Right ventricle myocardium inferior (tissue), 1 donor: Measurements from ENCODE around the gene DIDO1. TPM values are rescaled to one million over a fixed set of nuclear protein-coding genes. Genes with fewer than 3 reads are reported as not detected.
A peak's percentile ranks its signal among the peaks of the same experiment; 100 is the strongest.

ENCODE experiments used
- ATAC-seq: fragments of 200-7000 bp; cut with Tn5 transposase; one replicate; pipeline ENCODE4 v1.9.1; 2020; ENCODE audit warnings: mild to moderate bottlenecking, moderate library complexity
- DNase-seq: peaks from one replicate; pipeline ENCODE4 v3.0.0; 2021; ENCODE audit errors: missing footprints
- intact Hi-C: fragments of 100-400 bp; cut with DNase I; formaldehyde crosslinking; loops from one replicate; pipeline ENCODE4 v1.11.0; 2022
- long read RNA-seq: library from polyadenylated mRNA; unstranded; transcript quantifications from one replicate; pipeline ENCODE4 v2.0.0, GENCODE V29; 2021
- total RNA-seq: library from RNA; stranded (reverse); fragmentation: NEBNext Ultra II Directional; extraction: Animal tissue kit (Norgen Biotek cat#: 25700); gene quantifications from one replicate; pipeline ENCODE4 v1.2.1, GENCODE V29; 2021
- donor health status: DM: no; HTN: yes; CAD: no; lungs with severe emphysema.

DIDO1 gene
- total RNA-seq = 33.5 TPM
- long read RNA-seq, transcript DIDO1-205 (6 exons, 2,833 nt) = minor isoform, 6 of 32 reads
- long read RNA-seq, transcript DIDO1-202 (6 exons, 2,707 nt) = major isoform, 12 of 32 reads
- long read RNA-seq, partial matches to known transcripts = 4 of 32 reads
- long read RNA-seq, other reads (novel, unspliced or antisense) = 10 of 32 reads

DNA sequence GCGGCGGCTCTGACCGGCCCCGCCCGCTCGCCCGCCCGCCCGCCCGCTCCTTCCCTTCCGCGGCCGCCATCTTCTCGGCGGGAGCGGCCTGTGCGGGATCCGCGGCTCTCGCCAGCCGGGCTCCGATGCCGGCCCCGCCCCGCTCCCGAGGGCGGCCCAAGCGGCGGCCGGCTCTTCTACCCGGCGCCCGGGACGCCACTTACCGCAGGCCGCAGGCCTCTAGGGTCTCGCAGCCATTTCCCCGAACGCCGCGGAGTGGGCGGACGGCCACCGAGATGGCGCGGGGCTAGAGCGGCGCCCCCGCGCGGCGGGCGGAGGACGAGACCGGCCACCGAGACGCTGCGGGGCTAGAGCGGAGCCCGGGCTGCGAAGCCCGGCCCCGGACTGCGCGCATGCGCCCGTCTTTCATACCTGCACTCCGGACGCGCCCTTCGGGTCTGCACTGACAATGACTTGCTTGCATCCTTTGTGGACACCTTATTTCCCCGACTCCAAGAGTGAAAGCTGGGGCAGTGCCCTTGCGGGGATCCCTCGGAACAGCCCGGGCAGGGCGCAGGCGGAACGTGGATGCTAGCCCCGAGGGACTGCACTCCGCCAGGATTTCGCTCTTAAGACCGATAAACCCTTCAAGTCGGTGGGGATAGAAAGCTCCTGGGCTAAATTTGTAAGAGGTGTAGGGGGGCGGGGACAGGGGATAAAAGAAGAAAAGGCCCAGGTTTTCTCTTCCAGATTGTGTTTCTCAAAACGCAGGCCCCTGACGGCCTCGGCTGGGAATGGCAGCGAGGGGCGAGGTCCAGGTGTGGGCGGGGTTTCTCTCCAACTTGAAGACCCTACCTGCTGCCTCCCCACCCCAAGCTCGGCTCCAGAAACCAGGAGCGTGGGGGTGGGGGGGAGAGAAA, at the start of gene DIDO1:
Gene DIDO1, minus strand, starts transcription at position 277 of the 899 bp plus-strand sequence.
- intact Hi-C loops = loop anchor here (5.0 kb wide), 1 partner anchor 49 kb away; no protein-coding TSS in a partner anchor
- peak; percentile 95 for ATAC-seq

DNA sequence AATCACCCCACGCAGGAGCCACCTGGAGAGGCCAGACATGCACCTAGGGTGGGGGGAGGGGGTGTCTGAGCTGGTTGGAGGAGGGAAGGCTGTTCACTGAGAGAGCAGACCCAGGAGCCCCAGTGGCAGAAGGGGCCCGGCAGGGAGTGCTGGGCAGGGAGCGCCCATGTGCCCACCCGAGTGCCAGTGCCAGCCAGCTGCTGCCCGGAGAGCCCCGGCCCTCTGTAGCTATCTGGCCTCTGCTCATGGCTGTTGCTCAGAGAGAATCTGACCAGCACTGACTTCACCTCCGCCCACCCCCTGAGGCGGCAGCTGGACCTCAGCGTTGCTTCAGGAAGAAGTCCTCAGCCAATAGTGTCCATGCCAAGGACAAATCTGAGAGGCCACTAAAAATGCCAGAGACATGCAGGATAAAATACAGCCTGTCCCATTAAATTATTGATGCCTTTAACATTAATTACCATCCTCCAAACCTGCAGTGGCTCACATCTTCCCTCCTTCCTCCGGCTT, 49.0 kb upstream of the DIDO1 start:
- no peak for ATAC-seq
- DNase-seq = no peak
- intact Hi-C loops = no loop called here

More for the DNA sequence above, at the start of gene DIDO1:
- peak; percentile 95 for DNase-seq

DNA sequence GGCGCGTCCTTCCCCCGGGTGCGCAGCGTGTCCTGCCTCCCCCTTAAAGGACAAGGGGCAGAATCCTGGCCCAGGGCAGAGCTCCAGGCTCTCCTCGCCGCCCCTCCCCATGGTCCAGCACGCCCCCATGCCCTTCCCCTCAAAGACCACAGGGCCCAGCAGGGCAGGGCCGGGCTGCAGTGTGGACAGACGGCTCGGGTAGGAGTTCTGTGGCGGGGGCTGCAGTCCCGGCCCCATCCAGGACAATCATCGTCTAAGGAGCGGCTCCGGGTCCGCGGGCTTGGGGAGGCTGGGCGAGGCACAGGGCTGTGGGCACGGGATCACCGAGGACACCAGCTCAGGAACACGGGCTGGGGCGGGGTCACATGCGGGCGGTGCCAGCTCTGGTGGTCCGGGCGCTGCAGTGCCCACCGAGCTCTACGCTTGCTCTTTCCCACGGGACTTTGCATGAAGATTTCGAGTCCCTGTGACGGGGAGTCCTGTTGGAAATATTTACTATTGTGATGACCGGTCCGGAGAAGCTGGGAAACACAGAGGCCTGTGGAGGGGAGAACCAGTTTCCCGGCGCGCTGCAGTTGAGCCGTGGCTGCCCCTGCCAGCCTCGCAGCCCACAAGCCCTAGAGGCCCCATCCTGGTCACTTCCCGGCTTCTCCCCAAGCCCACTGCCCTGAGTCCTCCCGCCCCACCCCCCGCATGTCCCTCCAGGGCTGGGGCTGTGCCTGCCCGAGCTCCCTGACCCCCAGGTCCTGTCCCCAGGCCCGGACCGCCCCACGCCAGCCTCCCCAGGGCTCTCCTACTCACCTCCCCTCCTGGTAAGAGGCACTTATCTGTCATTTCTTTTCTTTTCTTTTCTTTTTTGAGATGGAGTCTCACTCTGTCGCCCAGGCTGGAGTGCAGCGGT, 46.8 kb upstream of the DIDO1 start:
- ATAC-seq = no peak
- intact Hi-C loops = loop anchor here (1.0 kb wide), 1 partner anchor 36 kb away; no protein-coding TSS in a partner anchor

DNA sequence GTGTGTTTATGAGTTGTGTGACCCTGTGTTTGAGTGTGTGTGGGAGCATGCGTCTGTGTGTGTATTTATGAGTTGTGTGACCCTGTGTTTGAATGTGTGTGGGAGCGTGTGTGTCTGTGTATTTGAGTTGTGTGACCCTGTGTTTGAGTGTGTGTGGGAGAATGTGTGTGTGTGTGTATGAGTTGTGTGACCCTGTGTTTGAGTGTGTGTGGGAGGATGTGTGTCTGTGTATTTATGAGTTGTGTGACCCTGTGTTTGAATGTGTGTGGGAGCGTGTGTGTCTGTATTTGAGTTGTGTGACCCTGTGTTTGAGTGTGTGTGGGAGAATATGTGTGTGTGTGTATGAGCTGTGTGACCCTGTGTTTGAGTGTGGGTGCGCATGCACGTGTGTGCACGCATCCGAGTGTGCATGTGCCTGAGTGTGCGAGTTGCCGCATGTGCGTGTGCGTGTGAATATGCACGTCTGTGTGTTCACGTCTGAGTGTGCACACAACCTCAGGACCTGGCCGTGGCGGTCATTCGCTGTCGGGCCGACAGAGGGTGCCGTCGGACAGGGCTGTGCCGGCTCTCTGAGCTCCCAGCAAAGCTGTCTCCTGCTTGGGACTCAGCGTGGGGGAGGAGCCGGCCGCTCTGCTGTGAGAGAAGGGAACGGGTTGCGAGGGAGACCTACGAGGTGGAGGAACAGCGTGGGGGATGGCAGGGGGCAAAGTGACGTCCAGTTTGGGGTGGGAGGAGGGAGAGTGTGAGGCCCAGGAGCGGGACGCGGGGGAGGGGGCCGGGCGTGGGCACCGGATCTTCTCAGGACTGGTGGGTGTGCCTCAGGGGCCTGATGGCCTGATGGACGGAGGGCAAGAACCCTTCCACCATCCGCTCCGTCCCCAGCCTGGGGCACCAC, 45.9 kb upstream of the DIDO1 start:
- intact Hi-C loops = loop anchor here (1.0 kb wide), 1 partner anchor 37 kb away; no protein-coding TSS in a partner anchor
- DNase-seq (peak; percentile 90), ATAC-seq (peak; percentile 92)

More for the DNA sequence above, 46.8 kb upstream of the DIDO1 start:
- DNase-seq = no peak

DNA sequence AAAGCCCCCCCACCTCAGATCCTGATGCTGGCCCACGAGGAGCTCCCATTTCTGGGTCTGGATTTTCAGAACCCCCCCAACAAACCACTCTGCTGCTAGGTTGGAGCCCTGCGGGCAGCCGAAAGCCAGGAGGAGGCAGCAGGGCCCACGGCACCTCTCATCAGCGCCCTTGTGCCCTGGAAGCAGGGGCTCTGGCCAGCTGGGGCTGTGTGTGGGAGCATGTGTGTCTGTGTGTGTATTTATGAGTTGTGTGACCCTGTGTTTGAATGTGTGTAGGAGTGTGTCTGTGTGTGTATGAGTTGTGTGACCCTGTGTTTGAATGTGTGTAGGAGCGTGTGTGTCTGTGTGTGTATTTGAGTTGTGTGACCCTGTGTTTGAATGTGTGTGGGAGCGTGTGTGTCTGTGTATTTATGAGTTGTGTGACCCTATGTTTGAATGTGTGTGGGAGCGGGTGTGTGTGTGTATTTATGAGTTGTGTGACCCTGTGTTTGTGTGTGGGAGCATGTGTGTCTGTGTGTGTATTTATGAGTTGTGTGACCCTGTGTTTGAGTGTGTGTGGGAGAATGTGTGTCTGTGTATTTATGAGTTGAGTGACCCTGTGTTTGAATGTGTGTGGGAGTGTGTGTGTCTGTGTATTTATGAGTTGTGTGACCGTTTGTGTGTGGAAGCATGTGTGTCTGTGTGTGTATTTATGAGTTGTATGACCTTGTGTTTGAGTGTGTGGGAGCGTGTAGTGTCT, 45.1 kb upstream of the DIDO1 start:
- intact Hi-C loops = no loop called here
- no peak for ATAC-seq
- DNase-seq = no peak

DNA sequence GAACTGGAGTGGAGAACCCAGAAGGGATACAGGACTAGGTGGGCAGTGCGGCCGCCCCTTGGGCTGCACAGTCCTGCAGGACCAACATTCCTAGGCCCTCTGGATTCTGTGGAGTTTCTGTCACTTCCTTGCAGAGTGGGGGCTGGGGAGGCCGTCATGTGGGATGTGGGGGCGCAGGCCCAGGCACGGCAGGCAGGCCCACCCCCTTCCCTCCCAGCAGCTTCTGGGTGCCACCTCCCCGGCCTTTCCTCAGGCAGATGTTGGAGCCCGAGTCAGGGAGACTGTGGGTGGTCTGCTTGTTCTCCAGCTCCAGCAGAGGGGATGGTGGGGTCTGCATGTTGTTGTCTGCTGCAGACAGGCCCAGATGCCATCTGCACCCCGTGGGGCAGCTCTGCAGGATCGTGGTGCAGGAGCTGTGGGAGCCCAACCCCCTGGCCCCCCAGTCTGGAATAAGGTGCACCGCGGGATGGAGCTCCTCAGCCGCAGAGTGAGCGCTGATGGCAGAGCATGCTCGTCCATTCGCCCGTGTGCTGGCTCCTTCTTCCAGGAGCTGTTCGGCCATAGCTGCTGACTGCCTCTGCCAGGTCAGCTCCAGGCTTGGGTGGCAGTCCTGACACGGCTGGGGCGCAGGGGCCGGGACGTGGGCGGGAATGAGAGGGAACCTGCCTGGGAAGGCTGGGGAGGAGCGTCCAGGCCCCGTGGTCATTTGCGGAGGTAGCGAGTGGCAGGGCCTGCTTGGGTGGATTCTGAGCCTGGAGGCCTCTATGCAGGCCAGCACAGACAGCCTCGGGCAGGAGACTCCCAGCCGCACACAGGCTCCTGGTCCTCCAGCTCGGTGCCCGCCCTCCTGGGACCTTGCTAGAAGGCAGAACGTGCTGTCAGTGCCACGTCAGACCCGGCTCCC, 44.3 kb upstream of the DIDO1 start:
- ATAC-seq (no peak), DNase-seq (no peak)
- intact Hi-C loops = no loop called here

DNA sequence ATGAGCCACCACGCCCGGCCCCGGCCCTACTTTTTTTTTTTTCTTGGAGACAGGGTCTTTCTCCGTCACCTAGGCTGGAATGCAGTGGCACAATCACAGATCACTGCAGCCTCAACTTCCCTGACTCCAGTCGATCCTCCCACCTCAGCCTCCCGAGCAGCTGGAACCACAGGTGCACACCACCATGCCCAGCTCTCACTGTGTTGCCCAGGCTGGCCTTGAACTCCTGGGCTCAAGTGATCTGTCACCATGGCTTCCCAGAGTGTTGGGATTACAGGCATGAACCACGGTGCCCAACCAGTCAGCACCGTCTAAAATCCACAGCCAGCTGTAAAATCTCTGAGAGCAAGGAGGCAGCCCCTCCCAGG, 43.6 kb upstream of the DIDO1 start:
- intact Hi-C loops = no loop called here
- ATAC-seq (no peak), DNase-seq (no peak)

DNA sequence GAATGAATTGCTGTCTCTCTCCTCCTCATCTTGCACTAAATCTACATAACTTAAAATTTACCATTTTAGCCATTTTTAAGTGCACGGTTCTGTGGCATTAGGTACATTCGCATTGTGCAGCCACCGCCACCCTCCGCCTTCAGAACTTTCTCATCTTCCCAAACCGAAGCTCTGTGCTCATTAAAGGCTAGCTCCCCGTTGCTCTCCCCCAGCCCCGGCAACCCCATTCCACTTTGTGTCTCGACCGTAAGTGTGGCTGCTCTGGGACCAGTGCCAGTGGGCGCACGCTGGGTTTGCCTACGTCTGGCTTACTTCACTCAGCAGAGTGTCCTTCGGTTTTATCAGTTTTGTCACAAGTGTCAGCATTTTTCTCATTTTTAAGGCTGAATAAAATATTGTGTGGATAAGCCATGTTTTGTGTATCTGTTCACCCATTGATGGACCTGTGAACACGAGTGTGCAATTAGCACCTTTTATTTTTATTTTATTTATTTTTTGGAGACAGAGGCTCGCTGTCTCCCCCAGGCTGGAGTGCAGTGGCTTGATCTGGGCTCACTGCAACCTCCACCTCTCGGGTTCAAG, 43.0 kb upstream of the DIDO1 start:
- intact Hi-C loops = no loop called here
- ATAC-seq = no peak
- no peak for DNase-seq

DNA sequence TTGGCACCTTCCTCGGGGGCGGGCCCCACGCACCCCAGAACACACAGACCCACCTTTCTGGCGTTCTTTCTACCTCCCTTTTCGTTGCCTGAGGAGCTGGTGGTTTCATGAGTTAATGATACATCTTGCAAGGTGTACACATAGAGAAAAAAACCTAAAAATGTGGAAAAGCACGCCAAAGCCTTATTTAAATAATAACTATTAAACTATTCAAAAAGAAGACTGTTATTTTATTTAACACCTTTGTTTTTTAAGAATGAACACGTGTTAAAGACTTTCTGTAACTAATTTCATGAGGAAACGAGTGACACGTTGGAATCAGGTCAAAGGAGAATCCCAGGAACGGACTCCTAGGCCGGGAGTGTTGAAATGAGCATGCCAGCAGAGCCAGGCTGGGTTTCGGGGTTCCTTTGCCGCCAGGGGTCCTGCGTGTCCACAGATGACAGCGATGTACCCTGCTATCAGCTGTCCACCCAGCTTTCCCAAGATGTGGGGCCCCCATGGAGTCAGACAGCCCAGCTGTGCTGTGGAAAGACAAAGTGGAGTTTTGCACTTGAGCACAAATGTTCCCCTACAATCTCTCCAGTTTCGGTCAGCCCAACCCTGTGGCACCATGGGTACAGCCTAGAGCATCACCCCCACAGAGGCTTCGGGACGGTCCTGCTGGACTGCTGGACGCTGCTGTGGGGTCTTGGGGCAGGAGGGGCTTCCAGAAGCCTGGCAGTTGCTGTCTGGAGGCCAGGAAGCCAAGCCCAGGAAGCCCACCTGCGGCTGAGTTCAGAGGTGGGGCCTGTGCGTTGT, 42.3 kb upstream of the DIDO1 start:
- intact Hi-C loops = no loop called here
- no peak for ATAC-seq

DNA sequence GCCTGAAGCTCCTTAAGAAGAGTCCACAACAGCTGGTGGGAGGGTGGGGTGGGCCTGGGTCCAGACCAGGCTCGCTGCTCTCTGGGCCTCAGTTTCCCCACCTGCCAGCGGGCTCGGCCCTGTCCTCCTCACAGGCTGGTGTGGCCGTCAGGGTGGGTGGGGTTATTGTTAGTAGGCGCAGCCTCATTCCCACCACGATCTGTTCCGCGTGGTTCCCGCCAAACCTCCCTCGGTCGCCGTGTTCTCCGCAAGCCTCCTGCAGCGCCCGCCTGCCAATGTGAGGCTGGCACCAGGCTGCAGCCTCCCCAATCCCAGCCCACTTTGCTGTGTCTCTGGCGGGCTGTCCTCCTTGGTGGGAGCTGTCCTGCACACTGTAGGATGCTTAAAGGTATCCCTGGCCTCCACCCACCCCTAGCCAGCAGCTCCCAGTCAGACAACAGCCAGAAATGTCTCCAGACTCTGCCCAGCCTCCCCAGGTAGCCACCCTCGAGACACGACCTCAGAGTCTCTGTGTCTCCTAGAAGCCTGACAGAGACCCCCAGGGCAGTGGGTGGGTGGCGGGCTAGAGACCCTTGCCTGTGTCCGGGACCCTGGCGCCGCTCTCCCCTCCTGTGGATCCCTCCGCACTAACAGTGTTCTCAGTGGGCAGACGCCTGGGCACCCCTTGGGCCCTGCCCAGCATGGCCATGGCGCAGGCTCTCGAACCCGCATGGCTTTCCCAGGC, 41.5 kb upstream of the DIDO1 start:
- no peak for DNase-seq
- ATAC-seq = no peak
- intact Hi-C loops = no loop called here

More for the DNA sequence above, 42.3 kb upstream of the DIDO1 start:
- DNase-seq = no peak

DNA sequence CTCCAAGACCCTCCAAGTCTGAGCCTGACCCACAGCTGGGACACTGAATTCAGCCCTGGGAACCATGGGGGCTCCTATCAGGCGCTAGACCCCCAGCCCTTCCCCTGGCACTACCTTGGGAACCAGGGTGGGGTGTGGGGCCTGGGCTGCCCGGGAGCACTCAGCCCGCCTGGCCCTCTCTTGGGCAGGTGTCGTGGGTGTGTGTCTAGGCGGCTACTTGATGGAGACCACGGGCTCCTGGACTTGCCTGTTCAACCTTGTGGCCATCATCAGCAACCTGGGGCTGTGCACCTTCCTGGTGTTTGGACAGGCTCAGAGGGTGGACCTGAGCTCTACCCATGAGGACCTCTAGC, 40.8 kb upstream of the DIDO1 start:
- no peak for DNase-seq
- intact Hi-C loops = no loop called here
- no peak for ATAC-seq

DNA sequence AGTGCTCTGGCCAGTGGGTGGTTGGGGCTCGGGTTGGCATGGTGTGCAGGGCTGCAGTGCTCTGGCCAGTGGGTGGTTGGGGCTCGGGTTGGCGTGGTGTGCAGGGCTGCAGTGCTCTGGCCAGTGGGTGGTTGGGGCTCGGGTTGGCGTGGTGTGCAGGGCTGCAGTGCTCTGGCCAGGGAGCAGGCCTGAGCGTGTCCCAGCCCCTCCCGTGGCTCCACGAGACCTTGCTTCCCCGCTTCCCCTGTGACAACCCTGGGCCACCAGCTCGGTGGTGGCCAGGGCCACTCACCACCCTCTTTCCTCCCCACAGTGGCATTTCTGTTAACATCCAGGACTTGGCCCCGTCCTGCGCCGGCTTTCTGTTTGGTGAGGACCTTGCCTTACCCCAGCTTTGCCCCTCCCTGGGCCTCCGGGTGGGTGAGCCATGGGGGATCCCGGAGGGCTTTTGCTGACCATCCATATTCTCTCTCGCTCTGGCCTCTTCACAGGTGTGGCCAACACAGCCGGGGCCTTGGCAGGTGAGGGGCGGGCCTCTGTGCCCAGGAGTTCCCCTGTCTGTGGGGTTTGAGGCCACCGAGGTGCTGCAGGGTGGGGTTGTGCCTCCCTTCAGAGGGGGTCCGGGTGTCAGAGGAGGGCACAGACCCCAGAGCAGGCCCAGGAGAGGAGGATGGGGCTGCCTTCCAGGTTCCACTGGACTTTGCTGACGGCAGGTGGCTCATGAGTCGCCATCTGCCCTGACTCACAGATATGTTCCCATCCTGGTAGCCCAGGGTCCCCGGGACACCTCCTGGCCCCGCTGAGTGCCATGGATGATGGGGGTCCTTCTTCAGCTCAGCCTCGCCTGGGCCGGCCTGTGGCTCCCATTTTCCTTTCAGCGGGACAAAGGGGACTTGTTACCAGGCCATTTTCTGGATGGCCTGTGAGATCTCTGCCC, 40.2 kb upstream of the DIDO1 start:
- intact Hi-C loops = no loop called here
- DNase-seq = no peak
- ATAC-seq = no peak

DNA sequence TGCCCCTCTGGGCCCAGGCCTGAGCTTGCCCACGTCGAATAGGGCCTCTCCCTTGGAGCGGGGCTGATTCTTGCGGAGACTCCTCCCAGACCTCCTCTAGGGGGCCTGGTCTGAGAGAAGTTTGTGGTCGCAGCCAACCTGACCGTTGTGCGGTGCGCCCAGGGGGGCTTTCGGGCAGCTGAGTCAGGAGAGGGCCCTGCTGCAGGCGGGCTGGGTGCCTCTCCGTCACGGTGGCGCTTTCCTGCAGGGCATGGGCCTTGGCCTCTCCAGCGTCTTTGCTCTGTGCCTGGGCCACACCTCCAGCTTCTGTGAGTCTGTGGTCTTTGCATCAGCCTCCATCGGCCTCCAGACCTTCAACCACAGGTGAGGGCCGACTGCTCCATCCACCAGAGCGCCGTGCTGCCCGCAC, 39.1 kb upstream of the DIDO1 start:
- ATAC-seq = no peak
- intact Hi-C loops = no loop called here
- DNase-seq = no peak

DNA sequence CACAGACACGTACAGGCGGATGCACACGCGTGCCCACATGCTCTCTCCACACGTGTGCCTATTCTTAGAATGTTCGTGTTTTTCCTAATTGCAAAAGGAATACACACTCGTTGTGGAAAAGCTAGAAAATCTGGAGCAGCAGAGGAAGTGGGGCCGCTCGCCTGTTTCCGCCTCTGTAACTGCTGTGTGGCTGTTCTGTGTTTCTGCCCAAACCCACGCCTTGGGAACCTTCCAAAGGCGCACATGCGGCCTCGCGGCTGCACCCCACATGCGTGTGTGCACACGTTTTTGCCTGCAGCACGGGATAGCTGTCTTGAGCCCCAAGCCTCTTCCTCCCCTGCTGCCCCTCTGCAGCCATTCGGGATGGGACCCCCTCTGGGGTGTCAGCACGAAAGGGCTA, 38.4 kb upstream of the DIDO1 start:
- intact Hi-C loops = no loop called here
- ATAC-seq (no peak), DNase-seq (no peak)
